Neural cell (in vitro differentiated cells): ENCODE data around the gene CES4A. TPM values are rescaled to one million over a fixed set of nuclear protein-coding genes. Genes with fewer than 3 reads are reported as not detected.
"Not testable (repeated sequence)": the region's sequence is repeated elsewhere in the genome, so short reads cannot be mapped to it uniquely, and the experiment has no call there.

Experiments used
- H2AFZ ChIP-seq: fragments of 200-600, 300-800 bp; sonication (generic), shearing (Covaris generic); 2 replicates; pipeline ENCODE4 v1.6.0; 2014; ENCODE audit warnings: low read depth, mild to moderate bottlenecking, antibody characterized with exemption, low read length, moderate library complexity
- H3F3A ChIP-seq: fragments of 200-600 bp; shearing (Covaris generic); 2 replicates; pipeline ENCODE4 v1.6.1; 2016; ENCODE audit warnings: mild to moderate bottlenecking, moderate library complexity, mixed read lengths, antibody characterized with exemption, low read length; ENCODE audit not compliant: insufficient read depth, poor library complexity, severe bottlenecking
- H3K27ac ChIP-seq: fragments of 200-600, 300-800 bp; sonication (generic), shearing (Covaris generic); 2 replicates; pipeline ENCODE4 v1.5.1; 2014; ENCODE audit warnings: mild to moderate bottlenecking, low read length, moderate library complexity
- H3K27me3 ChIP-seq: fragments of 300-800, 200-600 bp; sonication (generic), shearing (Covaris generic); 2 replicates; pipeline ENCODE4 v1.6.0; 2014; ENCODE audit warnings: mild to moderate bottlenecking, low read depth, low read length, moderate library complexity; ENCODE audit not compliant: insufficient read depth
- H3K36me3 ChIP-seq: fragments of 300-800, 200-600 bp; sonication (generic), shearing (Covaris generic); 2 replicates; pipeline ENCODE4 v1.5.1; 2014; ENCODE audit warnings: mild to moderate bottlenecking, antibody characterized with exemption, low read length, moderate library complexity; ENCODE audit not compliant: insufficient read depth
- H3K4me2 ChIP-seq: fragments of 300-800, 200-600 bp; sonication (generic), shearing (Covaris generic); 2 replicates; pipeline ENCODE4 v1.6.0; 2014; ENCODE audit warnings: mild to moderate bottlenecking, low read length
- H3K4me3 ChIP-seq: fragments of 300-800, 200-600 bp; sonication (generic), shearing (Covaris generic); 2 replicates; pipeline ENCODE4 v1.5.1; 2014; ENCODE audit warnings: mild to moderate bottlenecking, low read length, moderate library complexity
- H3K79me2 ChIP-seq: fragments of 200-600 bp; shearing (Covaris generic); replicated peaks from 2 replicates; pipeline ENCODE4 v1.6.0; 2014; ENCODE audit warnings: mild to moderate bottlenecking, low read length, moderate library complexity; ENCODE audit not compliant: insufficient read depth
- H3K9ac ChIP-seq: fragments of 300-800, 200-600 bp; sonication (generic), shearing (Covaris generic); 2 replicates; pipeline ENCODE4 v1.6.1; 2016; ENCODE audit warnings: mild to moderate bottlenecking, low read length, mixed read lengths
- H3K9me2 ChIP-seq: fragments of 200-600 bp; shearing (Covaris generic); 2 replicates; pipeline ENCODE4 v1.6.1; 2016; ENCODE audit warnings: mild to moderate bottlenecking, low read length, mixed read lengths; ENCODE audit not compliant: insufficient read depth
- H3K9me3 ChIP-seq: fragments of 200-600, 300-800 bp; sonication (generic), shearing (Covaris generic); 2 replicates; pipeline ENCODE4 v1.6.1; 2016; ENCODE audit warnings: mild to moderate bottlenecking, mixed run types, low read length, moderate library complexity, mixed read lengths
- H4K20me1 ChIP-seq: fragments of 200-600 bp; shearing (Covaris generic); 2 replicates; pipeline ENCODE4 v1.6.1; 2016; ENCODE audit warnings: mild to moderate bottlenecking, mixed run types; ENCODE audit not compliant: insufficient read depth
- CTCF ChIP-seq: fragments of 450-650 bp; IDR thresholded peaks from 2 replicates; pipeline ENCODE4 v1.5.1; 2014; ENCODE audit warnings: antibody characterized with exemption, mild to moderate bottlenecking, moderate library complexity; ENCODE audit not compliant: poor library complexity, severe bottlenecking
- EP300 ChIP-seq: fragments of 450-650 bp; conservative IDR thresholded peaks from 2 replicates; pipeline ENCODE4 v1.6.1; 2014; ENCODE audit warnings: antibody characterized with exemption, mild to moderate bottlenecking, moderate library complexity; ENCODE audit not compliant: poor library complexity, severe bottlenecking
- EZH2 ChIP-seq: fragments of 200-600, 300-800 bp; shearing (Covaris generic), sonication (generic); IDR thresholded peaks from 2 replicates; pipeline ENCODE4 v1.6.1; 2014; ENCODE audit warnings: antibody characterized with exemption, low read length, borderline replicate concordance, mild to moderate bottlenecking; ENCODE audit not compliant: insufficient read depth, poor library complexity, severe bottlenecking
- MXI1 ChIP-seq: fragments of 450-650 bp; conservative IDR thresholded peaks from 2 replicates; pipeline ENCODE4 v1.6.1; 2014; ENCODE audit warnings: antibody characterized with exemption, mild to moderate bottlenecking; ENCODE audit not compliant: poor library complexity, severe bottlenecking
- POLR2AphosphoS5 ChIP-seq: IDR thresholded peaks from 2 replicates; pipeline ENCODE4 v1.6.1; 2012
- RAD21 ChIP-seq: fragments of 450-650 bp; conservative IDR thresholded peaks from 2 replicates; pipeline ENCODE4 v1.6.1; 2014; ENCODE audit warnings: antibody characterized with exemption, mild to moderate bottlenecking, moderate library complexity
- REST ChIP-seq: IDR thresholded peaks from 2 replicates; pipeline ENCODE4 v1.6.1; 2012; ENCODE audit warnings: borderline replicate concordance
- SMC3 ChIP-seq: fragments of 450-650 bp; conservative IDR thresholded peaks from 2 replicates; pipeline ENCODE4 v1.6.1; 2014; ENCODE audit warnings: antibody characterized with exemption, mild to moderate bottlenecking, moderate library complexity; ENCODE audit not compliant: poor library complexity
- TAF1 ChIP-seq: IDR thresholded peaks from 2 replicates; pipeline ENCODE4 v1.6.1; 2012; ENCODE audit warnings: low read depth
- polyA plus RNA-seq: library from polyadenylated mRNA; depleted of rRNA; stranded (reverse); fragments of >200 nt; gene quantifications from 2 replicates; pipeline ENCODE4 v1.2.3, GENCODE V29; 2014

The CES4A gene
- polyA plus RNA-seq, 1 donor from 2014 or later = 51.2 TPM

- H3F3A ChIP-seq = no peaks in the 10 kb centered on the region
- H3K79me2 ChIP-seq = no peaks in the 10 kb centered on the region
- H3K4me2 ChIP-seq = no peak overlapping the region
- H3K4me3 ChIP-seq = no peak overlapping the region
- no peaks in the 10 kb centered on the region for H3K27me3 ChIP-seq
- no peaks in the 10 kb centered on the region for H4K20me1 ChIP-seq
- H2AFZ ChIP-seq = no peak overlapping the region
- no peaks in the 10 kb centered on the region for H3K9me3 ChIP-seq
- no peak overlapping the region for H3K9ac ChIP-seq
- H3K36me3 ChIP-seq = no peaks in the 10 kb centered on the region
- TF ChIP-seq EZH2 (no peak), CTCF (no peak), SMC3 (no peak), RAD21 (no peak), TAF1 (no peak), REST (no peak)
- no peak overlapping the region for H3K27ac ChIP-seq
- no peaks in the 10 kb centered on the region for H3K9me2 ChIP-seq
Observed at GRCh38 chr16:66991545-66992077, 3.2 kb downstream of the CES4A start.

GRCh38 chr16:66993558-66993957, 5.2 kb downstream of the CES4A start:
- H3K36me3 ChIP-seq, H3K4me2 ChIP-seq, H3K4me3 ChIP-seq, H3K27ac ChIP-seq, H2AFZ ChIP-seq, H3F3A ChIP-seq, H3K9me3 ChIP-seq, H3K27me3 ChIP-seq, H3K9ac ChIP-seq, H3K9me2 ChIP-seq, H4K20me1 ChIP-seq, H3K79me2 ChIP-seq: not testable (repeated sequence)

- no peak for TF ChIP-seq REST
- no peak for TF ChIP-seq CTCF
- no peak for TF ChIP-seq EZH2
- no peak for TF ChIP-seq RAD21
- TF ChIP-seq EP300 = no peak
- no peak for TF ChIP-seq TAF1
- no peak for TF ChIP-seq POLR2AphosphoS5
- no peak for TF ChIP-seq MXI1
- TF ChIP-seq SMC3 = no peak
- no peaks in the 10 kb centered on the region for H3K79me2 ChIP-seq
- H2AFZ ChIP-seq = no peak overlapping the region
- no peaks in the 10 kb centered on the region for H3K9me2 ChIP-seq
- no peaks in the 10 kb centered on the region for H3F3A ChIP-seq
- H3K27me3 ChIP-seq = peaks cover 21% of the 10 kb centered on the region
- no peak overlapping the region for H3K4me2 ChIP-seq
- H3K9ac ChIP-seq = no peak overlapping the region
- no peaks in the 10 kb centered on the region for H3K36me3 ChIP-seq
- no peak overlapping the region for H3K4me3 ChIP-seq
- no peak overlapping the region for H3K27ac ChIP-seq
- H4K20me1 ChIP-seq = no peaks in the 10 kb centered on the region
- no peaks in the 10 kb centered on the region for H3K9me3 ChIP-seq
Observed at GRCh38 chr16:66996324-66996982, 8.1 kb downstream of the CES4A start.
